ENCODE measurements around the gene ARID1B.

ARID1B gene

GRCh38 chr6:157077251-157077650 is 300.1 kb downstream of the ARID1B start:
- H3K4me3 ChIP-seq (ENCODE audit: low read depth, low read length): no peak overlapping the region
- TF ChIP-seq CTCF (IDR thresholded peaks at IDR 0.05; ENCODE audit: insufficient read depth, low read depth, low read length, missing control alignments): no peak
- no peak for DNase-seq (ENCODE audit: low read depth)

- H3K4me3 ChIP-seq (ENCODE audit: low read depth, low read length): no peak overlapping the region
- DNase-seq (ENCODE audit: low read depth): no peak
- no peak for TF ChIP-seq CTCF (IDR thresholded peaks at IDR 0.05; ENCODE audit: insufficient read depth, low read depth, low read length, missing control alignments)
These were observed 301.1 kb downstream of the ARID1B start for GRCh38 chr6:157078326-157078725.

- no peak for TF ChIP-seq CTCF (IDR thresholded peaks at IDR 0.05; ENCODE audit: insufficient read depth, low read depth, low read length, missing control alignments)
- DNase-seq (ENCODE audit: low read depth): no peak
These were observed 302.1 kb downstream of the ARID1B start for GRCh38 chr6:157079277-157079676.

GRCh38 chr6:157079771-157080170 is 302.6 kb downstream of the ARID1B start:
- no peak overlapping the region for H3K4me3 ChIP-seq (ENCODE audit: low read depth, low read length)
- no peak for DNase-seq (ENCODE audit: low read depth)
- TF ChIP-seq CTCF (IDR thresholded peaks at IDR 0.05; ENCODE audit: insufficient read depth, low read depth, low read length, missing control alignments): no peak

More at GRCh38 chr6:157079277-157079676, 302.1 kb downstream of the ARID1B start:
- no peak overlapping the region for H3K4me3 ChIP-seq (ENCODE audit: low read depth, low read length)

GRCh38 chr6:157080986-157081391 is 303.8 kb downstream of the ARID1B start:
- TF ChIP-seq CTCF (IDR thresholded peaks at IDR 0.05; ENCODE audit: insufficient read depth, low read depth, low read length, missing control alignments): no peak
- no peak for DNase-seq (ENCODE audit: low read depth)
- H3K4me3 ChIP-seq (ENCODE audit: low read depth, low read length): no peak overlapping the region

GRCh38 chr6:157083343-157083742 is 306.2 kb downstream of the ARID1B start:
- no peak for DNase-seq (ENCODE audit: low read depth)
- TF ChIP-seq CTCF (IDR thresholded peaks at IDR 0.05; ENCODE audit: insufficient read depth, low read depth, low read length, missing control alignments): no peak
- no peak overlapping the region for H3K4me3 ChIP-seq (ENCODE audit: low read depth, low read length)

GRCh38 chr6:157086632-157087031 is 309.5 kb downstream of the ARID1B start:
- no peak for TF ChIP-seq CTCF (IDR thresholded peaks at IDR 0.05; ENCODE audit: insufficient read depth, low read depth, low read length, missing control alignments)
- H3K4me3 ChIP-seq (ENCODE audit: low read depth, low read length): no peak overlapping the region
- DNase-seq (ENCODE audit: low read depth): no peak
